Retinal pigment epithelial cell (primary cell): ENCODE data around the gene FAM98A.

Experiments
- DNase-seq: peaks from one replicate; pipeline ENCODE4 v3.0.0-alpha.2; 2010; ENCODE audit warnings: low read depth
- H3K4me3 ChIP-seq: 2 replicates; pipeline ENCODE4 v1.5.1; 2011; ENCODE audit warnings: mild to moderate bottlenecking, low read length, control low read depth, moderate library complexity
- TF ChIP-seq, protein P1 (sequence below): conservative IDR thresholded peaks from 2 replicates; pipeline ENCODE4 v1.5.1; 2011; ENCODE audit warnings: low read depth, low read length, control low read depth, inconsistent platforms

Gene FAM98A

DNA sequence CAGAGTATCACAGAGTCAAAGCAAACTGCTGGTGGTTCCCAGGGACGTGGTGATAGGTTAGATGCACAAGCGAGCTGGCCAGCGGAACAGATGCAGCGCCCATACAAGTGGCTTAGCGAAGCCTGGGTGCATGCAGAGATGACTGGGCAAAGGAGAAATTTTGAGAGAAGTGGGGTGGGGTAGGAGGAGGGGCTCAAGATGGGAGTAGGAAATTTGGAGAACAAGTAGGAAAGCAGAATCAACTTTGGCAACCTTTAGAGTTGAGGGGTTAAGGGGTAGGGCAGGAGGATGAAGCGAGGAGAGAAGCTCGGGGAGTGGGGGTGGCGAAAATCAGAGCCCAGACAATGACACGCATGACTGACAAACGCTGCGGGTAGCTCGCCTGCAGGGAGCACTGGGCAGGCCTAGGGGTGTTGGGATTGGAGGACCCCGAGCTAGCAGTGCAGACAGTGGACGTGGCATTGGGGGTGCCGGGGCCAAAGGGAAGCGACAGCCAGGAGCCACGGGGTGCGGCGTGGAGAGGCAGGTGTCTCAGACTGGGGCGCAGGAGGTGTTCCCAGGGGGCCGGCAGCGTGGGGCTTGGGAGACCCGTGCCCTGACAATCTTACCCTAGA is 431 bp downstream of the FAM98A start:
- TF ChIP-seq, protein P1, sequence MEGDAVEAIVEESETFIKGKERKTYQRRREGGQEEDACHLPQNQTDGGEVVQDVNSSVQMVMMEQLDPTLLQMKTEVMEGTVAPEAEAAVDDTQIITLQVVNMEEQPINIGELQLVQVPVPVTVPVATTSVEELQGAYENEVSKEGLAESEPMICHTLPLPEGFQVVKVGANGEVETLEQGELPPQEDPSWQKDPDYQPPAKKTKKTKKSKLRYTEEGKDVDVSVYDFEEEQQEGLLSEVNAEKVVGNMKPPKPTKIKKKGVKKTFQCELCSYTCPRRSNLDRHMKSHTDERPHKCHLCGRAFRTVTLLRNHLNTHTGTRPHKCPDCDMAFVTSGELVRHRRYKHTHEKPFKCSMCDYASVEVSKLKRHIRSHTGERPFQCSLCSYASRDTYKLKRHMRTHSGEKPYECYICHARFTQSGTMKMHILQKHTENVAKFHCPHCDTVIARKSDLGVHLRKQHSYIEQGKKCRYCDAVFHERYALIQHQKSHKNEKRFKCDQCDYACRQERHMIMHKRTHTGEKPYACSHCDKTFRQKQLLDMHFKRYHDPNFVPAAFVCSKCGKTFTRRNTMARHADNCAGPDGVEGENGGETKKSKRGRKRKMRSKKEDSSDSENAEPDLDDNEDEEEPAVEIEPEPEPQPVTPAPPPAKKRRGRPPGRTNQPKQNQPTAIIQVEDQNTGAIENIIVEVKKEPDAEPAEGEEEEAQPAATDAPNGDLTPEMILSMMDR = no peak
- peak overlapping the region; percentile 99 for H3K4me3 ChIP-seq
- peak; percentile 9 for DNase-seq

DNA sequence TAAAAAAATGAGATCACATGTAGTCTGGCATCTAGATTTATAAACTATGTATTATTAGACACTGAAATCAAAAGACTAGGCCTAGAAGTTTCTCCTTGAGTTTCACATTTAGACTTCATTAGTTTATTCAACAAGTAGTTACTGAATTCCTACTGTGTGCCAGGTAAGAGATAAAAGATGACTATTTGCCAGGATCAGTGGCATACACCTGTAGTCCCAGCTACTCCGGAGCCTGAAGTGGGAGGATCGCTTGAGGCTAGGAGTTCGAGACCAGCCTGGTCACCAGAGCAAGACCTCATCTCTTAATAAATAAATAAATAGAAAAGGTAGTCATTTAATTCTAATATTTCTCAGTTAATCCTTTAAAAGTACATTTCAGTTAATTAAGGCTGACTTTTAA is 2.1 kb downstream of the FAM98A start:
- TF ChIP-seq, protein P1 = no peak
- H3K4me3 ChIP-seq = no peak overlapping the region
- no peak for DNase-seq

DNA sequence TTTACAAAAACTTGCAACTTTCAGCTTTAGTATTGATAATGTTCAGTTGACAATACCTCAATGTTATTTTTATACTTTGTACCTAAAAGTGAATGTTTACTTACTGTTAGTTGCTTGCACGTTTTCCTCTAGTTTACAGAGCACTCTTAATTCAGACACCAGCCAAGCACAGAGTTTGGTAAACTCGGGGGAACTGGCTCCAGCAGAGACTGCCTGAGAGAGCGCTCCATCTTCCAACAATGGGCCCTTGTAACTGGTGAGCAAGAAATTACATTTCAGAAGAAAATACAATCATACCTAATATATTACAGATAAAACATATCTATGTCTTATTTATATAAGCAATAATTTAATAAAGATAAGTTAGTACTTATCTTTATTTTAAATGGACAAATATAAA is 3.7 kb downstream of the FAM98A start:
- H3K4me3 ChIP-seq = no peak overlapping the region
- DNase-seq = no peak
- TF ChIP-seq, protein P1 = no peak

DNA sequence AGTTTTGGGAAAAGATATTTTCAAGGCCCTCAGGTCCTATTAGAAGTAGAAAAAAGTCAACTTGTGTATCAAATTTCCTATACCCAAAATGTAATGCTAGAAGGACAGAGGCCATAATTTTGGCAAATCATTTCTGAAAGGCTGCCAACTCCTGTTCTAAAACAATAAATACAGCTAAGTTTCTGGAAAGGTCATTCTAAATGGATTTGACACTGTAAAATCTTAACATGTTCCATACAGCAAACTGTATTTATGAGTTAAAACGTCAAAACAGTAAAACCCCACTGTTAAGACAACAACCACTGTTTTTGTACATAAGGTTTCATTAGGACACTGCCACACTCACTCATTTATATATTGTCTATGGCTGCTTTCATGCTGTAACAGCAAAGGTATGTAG is 9.7 kb downstream of the FAM98A start:
- TF ChIP-seq, protein P1 = no peak
- no peak overlapping the region for H3K4me3 ChIP-seq
- DNase-seq = no peak

DNA sequence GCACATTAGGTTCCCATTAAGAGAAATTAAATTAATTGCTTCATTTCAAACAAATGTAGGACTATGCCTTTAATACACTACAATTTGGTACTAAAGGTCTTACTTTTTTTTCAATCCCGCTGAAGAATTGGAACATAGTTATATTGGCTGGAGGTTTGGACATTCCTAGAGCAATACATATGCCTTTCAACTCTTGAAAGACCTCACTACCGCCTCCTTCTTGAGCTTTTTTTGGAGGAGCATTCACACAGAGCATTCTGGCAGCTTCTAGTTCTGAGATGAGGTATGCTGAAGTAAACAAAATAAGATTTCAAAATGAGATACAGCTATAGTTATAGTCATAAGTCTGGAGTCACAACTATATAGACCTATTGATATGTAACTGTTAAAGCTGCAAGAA is 10.9 kb downstream of the FAM98A start:
- TF ChIP-seq, protein P1 = no peak

DNA sequence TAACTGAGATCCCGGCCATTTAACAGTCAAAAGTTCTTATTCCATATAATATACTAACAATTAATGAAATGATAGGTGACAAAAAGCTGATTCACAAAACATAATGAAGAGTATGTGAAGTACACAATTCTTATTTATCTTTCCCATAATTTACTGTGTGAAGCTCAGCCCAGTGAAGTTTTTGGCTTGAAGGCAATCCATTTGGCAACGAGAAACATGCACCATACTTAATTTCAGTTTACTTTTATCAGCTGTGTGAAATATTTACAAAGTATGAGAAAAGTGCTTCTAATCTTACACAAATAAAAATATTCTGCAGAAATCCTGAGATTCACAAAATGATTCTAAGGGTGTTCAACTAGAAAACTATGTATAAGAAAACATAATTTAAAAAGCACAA is 12.3 kb downstream of the FAM98A start:
- no peak overlapping the region for H3K4me3 ChIP-seq
- TF ChIP-seq, protein P1 = no peak
- no peak for DNase-seq

More for the DNA sequence above, 10.9 kb downstream of the FAM98A start:
- no peak overlapping the region for H3K4me3 ChIP-seq
- DNase-seq = no peak

DNA sequence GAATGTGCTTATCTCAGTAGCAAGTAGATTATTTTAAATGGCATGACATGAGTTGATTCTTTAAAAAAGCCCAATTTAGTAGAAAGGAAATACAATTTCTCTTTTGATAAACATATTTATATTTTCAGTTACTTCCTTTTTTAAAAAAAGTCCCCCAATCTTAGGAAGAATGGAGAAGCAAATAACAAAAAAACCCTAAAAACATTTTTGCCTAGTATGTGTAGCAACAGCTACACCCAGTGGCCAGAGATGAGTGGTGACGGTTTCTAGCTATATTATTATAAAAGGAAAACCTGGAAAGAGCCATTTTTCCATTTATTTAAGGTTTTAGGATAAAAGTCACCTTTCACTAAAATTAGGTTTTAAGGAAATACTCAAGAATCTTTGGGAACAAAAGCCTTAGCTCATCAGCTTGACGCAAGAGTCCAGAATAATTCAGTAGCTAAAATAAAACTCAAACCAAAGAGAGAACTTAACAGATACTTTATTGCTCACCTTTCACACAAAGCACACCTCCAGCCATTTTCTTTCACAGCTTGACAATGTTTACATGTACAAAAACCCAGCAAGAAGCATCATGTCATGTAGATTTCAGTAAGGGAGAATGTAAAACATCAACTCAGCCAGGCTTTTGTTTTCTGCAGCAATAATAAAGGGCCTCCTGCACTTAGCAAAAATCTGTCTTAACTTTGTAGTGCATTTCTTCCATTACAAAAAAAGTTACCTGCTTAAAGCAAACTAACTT is 15.7 kb downstream of the FAM98A start:
- H3K4me3 ChIP-seq = no peak overlapping the region
- DNase-seq = no peak
- TF ChIP-seq, protein P1 = peak; percentile 86
